Measurements from ENCODE around the gene SFMBT1. TPM values are rescaled to one million over a fixed set of nuclear protein-coding genes. Genes with fewer than 3 reads are reported as not detected.
"Not testable (repeated sequence)": the region's sequence is repeated elsewhere in the genome, so short reads cannot be mapped to it uniquely, and the experiment has no call there.

Gene SFMBT1
- total RNA-seq, 2 experiments from 2014 or later: 12.9 to 18.1 TPM

- TF ChIP-seq, protein P1, sequence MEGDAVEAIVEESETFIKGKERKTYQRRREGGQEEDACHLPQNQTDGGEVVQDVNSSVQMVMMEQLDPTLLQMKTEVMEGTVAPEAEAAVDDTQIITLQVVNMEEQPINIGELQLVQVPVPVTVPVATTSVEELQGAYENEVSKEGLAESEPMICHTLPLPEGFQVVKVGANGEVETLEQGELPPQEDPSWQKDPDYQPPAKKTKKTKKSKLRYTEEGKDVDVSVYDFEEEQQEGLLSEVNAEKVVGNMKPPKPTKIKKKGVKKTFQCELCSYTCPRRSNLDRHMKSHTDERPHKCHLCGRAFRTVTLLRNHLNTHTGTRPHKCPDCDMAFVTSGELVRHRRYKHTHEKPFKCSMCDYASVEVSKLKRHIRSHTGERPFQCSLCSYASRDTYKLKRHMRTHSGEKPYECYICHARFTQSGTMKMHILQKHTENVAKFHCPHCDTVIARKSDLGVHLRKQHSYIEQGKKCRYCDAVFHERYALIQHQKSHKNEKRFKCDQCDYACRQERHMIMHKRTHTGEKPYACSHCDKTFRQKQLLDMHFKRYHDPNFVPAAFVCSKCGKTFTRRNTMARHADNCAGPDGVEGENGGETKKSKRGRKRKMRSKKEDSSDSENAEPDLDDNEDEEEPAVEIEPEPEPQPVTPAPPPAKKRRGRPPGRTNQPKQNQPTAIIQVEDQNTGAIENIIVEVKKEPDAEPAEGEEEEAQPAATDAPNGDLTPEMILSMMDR (conservative IDR thresholded peaks at IDR 0.05; ENCODE audit: low read length): no peak
- TF ChIP-seq EZH2phosphoT487 (IDR thresholded peaks at IDR 0.05; ENCODE audit: borderline replicate concordance, low read depth, low read length): no peak
- Histone ChIP-seq H2AFZ (ENCODE audit: low read length) (no peak overlapping the region), H3K9me3 (ENCODE audit: low read length) (no peaks in the 10 kb centered on the region), H3K4me1 (ENCODE audit: insufficient read depth, low read length, poor library complexity, severe bottlenecking) (peaks cover 9% of the 10 kb centered on the region), H3K27ac (ENCODE audit: low read depth, low read length, poor library complexity, severe bottlenecking) (no peak overlapping the region), H3K79me2 (ENCODE audit: insufficient read depth, low read depth, low read length) (peaks cover 8% of the 10 kb centered on the region; the same call in 1 of the 2 replicates), H3K9me2 (ENCODE audit: insufficient read depth, low read length) (no peaks in the 10 kb centered on the region), H3K4me3 (ENCODE audit: low read depth, low read length, poor library complexity, severe bottlenecking) (no peak overlapping the region), H4K20me1 (ENCODE audit: insufficient read depth, low read length) (peaks cover 7% of the 10 kb centered on the region; the same call in 1 of the 2 replicates), H3K36me3 (ENCODE audit: insufficient read depth, low read length) (no peaks in the 10 kb centered on the region), H3K4me2 (ENCODE audit: low read length) (no peak overlapping the region)
- BruUV-seq (replicated peaks): no TSS peak
- ChIA-PET CTCF (ENCODE audit: unreplicated experiment) (no interaction called here), POLR2A (no interaction called here)
- DNase-seq (ENCODE audit: low spot score): no peak
- intact Hi-C loops (cut with micrococcal nuclease; ENCODE audit: unreplicated experiment): no loop called here
Measured at GRCh38 chr3:53039376-53039752, 6.5 kb downstream of the SFMBT1 start.

GRCh38 chr3:53038679-53039375, 7.0 kb downstream of the SFMBT1 start:
- no peak overlapping the region for H3K4me2 ChIP-seq (ENCODE audit: low read length)
- ChIA-PET CTCF (ENCODE audit: unreplicated experiment) (no interaction called here), POLR2A (no interaction called here)
- TF ChIP-seq EZH2phosphoT487 (IDR thresholded peaks at IDR 0.05; ENCODE audit: borderline replicate concordance, low read depth, low read length): no peak
- no peaks in the 10 kb centered on the region for H3K9me2 ChIP-seq (ENCODE audit: insufficient read depth, low read length)
- H3K4me1 ChIP-seq (ENCODE audit: insufficient read depth, low read length, poor library complexity, severe bottlenecking): peaks cover 3% of the 10 kb centered on the region
- intact Hi-C loops (cut with micrococcal nuclease; ENCODE audit: unreplicated experiment): no loop called here
- H2AFZ ChIP-seq (ENCODE audit: low read length): no peak overlapping the region
- no peak overlapping the region for H3K4me3 ChIP-seq (ENCODE audit: low read depth, low read length, poor library complexity, severe bottlenecking)
- H3K27ac ChIP-seq (ENCODE audit: low read depth, low read length, poor library complexity, severe bottlenecking): no peak overlapping the region
- H4K20me1 ChIP-seq (ENCODE audit: insufficient read depth, low read length): peaks cover 7% of the 10 kb centered on the region; the same call in 1 of the 2 replicates
- BruUV-seq (replicated peaks): no TSS peak
- no peaks in the 10 kb centered on the region for H3K36me3 ChIP-seq (ENCODE audit: insufficient read depth, low read length)
- no peaks in the 10 kb centered on the region for H3K9me3 ChIP-seq (ENCODE audit: low read length)
- peaks cover 8% of the 10 kb centered on the region; the same call in 1 of the 2 replicates for H3K79me2 ChIP-seq (ENCODE audit: insufficient read depth, low read depth, low read length)
- no peak for DNase-seq (ENCODE audit: low spot score)

DNA sequence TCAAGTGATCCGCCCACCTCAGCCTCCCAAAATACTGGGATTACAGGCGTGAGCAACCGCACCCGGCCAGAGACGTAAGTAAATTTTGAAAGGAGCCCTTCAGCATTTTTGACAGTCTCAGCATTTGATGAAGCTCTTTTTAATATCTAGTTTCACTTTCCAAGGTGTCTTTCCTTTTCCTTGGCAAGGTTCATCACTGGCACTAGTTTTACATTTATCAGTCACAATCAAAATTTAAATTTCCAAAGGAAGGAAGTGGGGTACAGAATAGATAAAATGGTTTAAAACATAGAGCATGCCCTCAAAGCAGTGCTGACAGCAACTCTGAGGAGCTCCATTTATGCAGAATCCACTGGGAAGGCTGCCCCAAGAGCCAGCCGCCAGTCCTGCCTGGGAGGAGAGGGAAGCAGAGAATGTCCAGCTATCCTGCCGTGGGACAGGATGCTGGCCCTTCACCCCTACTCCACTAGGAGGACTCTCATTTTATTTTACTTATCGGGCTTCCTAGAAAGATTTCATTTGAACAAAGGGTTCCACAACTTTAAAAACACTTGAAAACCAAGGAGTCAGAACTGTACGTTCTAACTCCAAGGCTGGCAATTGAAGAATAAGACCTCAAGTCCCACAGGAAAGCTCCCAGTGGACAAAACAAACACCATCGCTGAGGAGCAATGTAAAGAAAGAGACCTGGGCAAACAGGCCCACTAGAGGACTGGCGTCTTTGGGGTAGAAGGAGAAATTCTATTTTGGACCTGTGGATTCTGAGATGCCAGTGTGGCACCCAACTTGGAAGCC, 9.9 kb downstream of the SFMBT1 start:
- H2AFZ ChIP-seq (ENCODE audit: low read length): no peak overlapping the region
- intact Hi-C loops (cut with micrococcal nuclease; ENCODE audit: unreplicated experiment): no loop called here
- POLR2A ChIA-PET: interaction anchor here (0.7 kb wide), 1 partner anchor 8 kb away, joined by 3 read pairs; no protein-coding TSS in a partner anchor
- H3K27ac ChIP-seq (ENCODE audit: low read depth, low read length, poor library complexity, severe bottlenecking): no peak overlapping the region
- no peaks in the 10 kb centered on the region for H3K9me2 ChIP-seq (ENCODE audit: insufficient read depth, low read length)
- no peaks in the 10 kb centered on the region for H3K4me1 ChIP-seq (ENCODE audit: insufficient read depth, low read length, poor library complexity, severe bottlenecking)
- CTCF ChIA-PET (ENCODE audit: unreplicated experiment): no interaction called here
- H3K4me3 ChIP-seq (ENCODE audit: low read depth, low read length, poor library complexity, severe bottlenecking): no peak overlapping the region
- DNase-seq (ENCODE audit: low spot score): no peak
- no peaks in the 10 kb centered on the region for H3K9me3 ChIP-seq (ENCODE audit: low read length)
- peaks cover 8% of the 10 kb centered on the region; the same call in 1 of the 2 replicates for H3K79me2 ChIP-seq (ENCODE audit: insufficient read depth, low read depth, low read length)
- TF ChIP-seq, protein P1 (conservative IDR thresholded peaks at IDR 0.05; ENCODE audit: low read length): no peak
- no peak for TF ChIP-seq EZH2phosphoT487 (IDR thresholded peaks at IDR 0.05; ENCODE audit: borderline replicate concordance, low read depth, low read length)
- H3K4me2 ChIP-seq (ENCODE audit: low read length): no peak overlapping the region
- H3K36me3 ChIP-seq (ENCODE audit: insufficient read depth, low read length): no peaks in the 10 kb centered on the region
- H4K20me1 ChIP-seq (ENCODE audit: insufficient read depth, low read length): no peaks in the 10 kb centered on the region
- no TSS peak for BruUV-seq (replicated peaks)

GRCh38 chr3:53035018-53035417, 10.9 kb downstream of the SFMBT1 start:
- H3K4me3 ChIP-seq (ENCODE audit: low read depth, low read length, poor library complexity, severe bottlenecking); H3K9me3 ChIP-seq (ENCODE audit: low read length); H3K4me1 ChIP-seq (ENCODE audit: insufficient read depth, low read length, poor library complexity, severe bottlenecking); intact Hi-C loops (cut with micrococcal nuclease; ENCODE audit: unreplicated experiment); H2AFZ ChIP-seq (ENCODE audit: low read length); POLR2A ChIA-PET; H3K27ac ChIP-seq (ENCODE audit: low read depth, low read length, poor library complexity, severe bottlenecking); CTCF ChIA-PET (ENCODE audit: unreplicated experiment); H3K4me2 ChIP-seq (ENCODE audit: low read length); H3K9me2 ChIP-seq (ENCODE audit: insufficient read depth, low read length); H4K20me1 ChIP-seq (ENCODE audit: insufficient read depth, low read length); BruUV-seq (replicated peaks); H3K36me3 ChIP-seq (ENCODE audit: insufficient read depth, low read length); H3K79me2 ChIP-seq (ENCODE audit: insufficient read depth, low read depth, low read length); DNase-seq (ENCODE audit: low spot score): not testable (repeated sequence)

DNA sequence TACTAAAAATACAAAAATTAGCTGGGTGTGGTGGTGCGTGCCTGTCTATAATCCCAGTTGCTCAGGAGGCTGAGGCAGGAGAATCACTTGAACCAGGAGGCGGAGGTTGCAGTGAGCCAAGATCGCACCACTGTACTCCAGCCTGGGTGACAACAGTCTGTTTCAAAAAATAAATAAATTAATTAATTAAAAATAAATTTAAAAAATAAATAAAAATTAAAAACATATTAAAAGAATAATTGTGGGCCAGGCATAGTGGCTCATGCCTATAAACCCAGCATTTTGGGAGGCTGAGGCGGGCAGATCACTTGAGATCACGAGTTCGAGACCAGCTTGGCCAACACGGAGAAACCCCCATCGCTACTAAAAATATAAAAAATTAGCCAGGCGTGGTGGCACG, 11.5 kb downstream of the SFMBT1 start:
- H4K20me1 ChIP-seq (ENCODE audit: insufficient read depth, low read length); BruUV-seq (replicated peaks); H2AFZ ChIP-seq (ENCODE audit: low read length); H3K36me3 ChIP-seq (ENCODE audit: insufficient read depth, low read length); H3K27ac ChIP-seq (ENCODE audit: low read depth, low read length, poor library complexity, severe bottlenecking); intact Hi-C loops (cut with micrococcal nuclease; ENCODE audit: unreplicated experiment); CTCF ChIA-PET (ENCODE audit: unreplicated experiment); H3K4me1 ChIP-seq (ENCODE audit: insufficient read depth, low read length, poor library complexity, severe bottlenecking); H3K4me3 ChIP-seq (ENCODE audit: low read depth, low read length, poor library complexity, severe bottlenecking); H3K9me2 ChIP-seq (ENCODE audit: insufficient read depth, low read length); H3K4me2 ChIP-seq (ENCODE audit: low read length); H3K9me3 ChIP-seq (ENCODE audit: low read length); DNase-seq (ENCODE audit: low spot score); H3K79me2 ChIP-seq (ENCODE audit: insufficient read depth, low read depth, low read length); POLR2A ChIA-PET: not testable (repeated sequence)

All from OCI-LY7 (cell line).